NOMO-1 treated with dmso at 0.1 percent for 144 hours (cell line): Measurements from ENCODE around the gene TNFSF8.

Experiments used
- DNase-seq: peaks from one replicate; lab custom pipeline; 2025; ENCODE audit not compliant: unreplicated experiment; lab: John Stamatoyannopoulos, UW

Gene TNFSF8

DNA sequence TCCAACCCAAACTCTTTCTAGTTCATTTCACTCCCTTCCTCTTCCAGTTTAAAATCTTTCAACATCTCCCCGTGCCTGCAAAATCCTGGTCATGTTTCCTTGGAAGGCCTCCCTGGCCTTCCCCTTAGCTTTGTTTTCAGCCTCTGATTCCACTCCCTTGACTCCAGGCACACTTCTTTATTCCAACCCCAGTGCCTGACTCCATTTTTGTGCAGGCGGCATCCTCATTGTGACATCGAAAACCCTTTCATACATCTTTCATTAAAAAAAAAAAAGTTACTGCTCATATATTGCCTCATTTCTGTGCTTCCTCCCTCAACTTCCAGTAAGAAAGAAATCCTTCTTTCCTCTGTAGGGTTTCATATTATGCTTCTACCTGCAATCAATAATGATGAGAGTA lies 7.1 kb upstream of the TNFSF8 start:
- DNase-seq: no peak

DNA sequence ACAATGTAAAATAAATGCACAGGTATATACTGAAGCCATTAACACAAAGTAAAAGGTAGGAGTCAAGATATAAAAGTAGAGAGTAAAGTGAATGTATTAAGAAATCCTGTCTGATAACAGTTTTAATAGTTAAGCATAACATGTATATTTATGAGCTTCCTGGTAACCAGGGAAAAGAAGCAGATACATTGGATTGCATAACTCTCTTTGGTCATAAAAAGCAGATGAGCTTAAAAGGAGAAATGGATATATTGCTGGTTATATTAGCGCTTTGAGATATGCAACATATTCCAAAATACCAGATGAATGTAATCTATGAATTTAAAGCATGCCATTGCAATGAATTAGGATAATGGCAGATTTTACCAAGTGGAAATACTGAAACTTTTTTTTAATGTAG lies 6.2 kb upstream of the TNFSF8 start:
- DNase-seq: peak; percentile 11

DNA sequence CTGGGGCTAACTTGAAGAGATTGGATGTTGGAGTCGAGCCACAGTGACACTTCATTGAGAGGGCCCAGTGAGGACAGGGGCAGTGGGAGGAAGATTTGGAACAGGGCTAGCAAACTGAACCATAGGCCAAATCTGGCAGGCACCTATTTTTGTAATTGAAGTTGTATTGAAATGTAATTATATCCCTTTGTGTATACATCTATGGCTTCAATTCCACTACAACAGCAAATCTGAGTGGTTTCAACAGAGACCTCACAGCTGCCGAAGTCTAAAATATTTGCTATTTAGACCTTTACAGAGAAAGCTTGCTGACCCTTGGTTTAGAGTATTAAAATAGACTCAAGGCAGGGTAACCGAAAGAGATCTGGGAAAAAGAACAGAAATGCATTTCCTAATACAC lies 4.7 kb upstream of the TNFSF8 start:
- no peak for DNase-seq

DNA sequence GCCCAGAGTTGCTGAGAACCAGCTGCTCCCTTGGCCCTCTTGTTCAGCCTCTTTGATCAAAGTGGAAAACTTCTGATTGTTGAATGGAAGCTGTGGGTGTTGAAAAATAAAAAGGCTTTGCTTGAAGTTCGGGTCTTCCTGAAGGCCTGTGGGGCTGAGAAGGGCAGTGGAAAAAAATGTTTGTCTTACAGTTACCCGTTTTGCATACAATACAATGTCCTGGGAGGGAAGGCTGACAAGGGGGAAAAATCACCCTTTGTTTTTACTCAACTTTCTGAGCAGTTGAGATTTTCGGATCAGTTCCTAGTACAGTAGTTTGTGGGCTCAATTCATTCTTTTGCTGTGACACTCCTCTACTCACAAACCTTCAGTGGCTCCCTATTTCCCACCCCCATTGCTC lies 2.1 kb upstream of the TNFSF8 start:
- no peak for DNase-seq

DNA sequence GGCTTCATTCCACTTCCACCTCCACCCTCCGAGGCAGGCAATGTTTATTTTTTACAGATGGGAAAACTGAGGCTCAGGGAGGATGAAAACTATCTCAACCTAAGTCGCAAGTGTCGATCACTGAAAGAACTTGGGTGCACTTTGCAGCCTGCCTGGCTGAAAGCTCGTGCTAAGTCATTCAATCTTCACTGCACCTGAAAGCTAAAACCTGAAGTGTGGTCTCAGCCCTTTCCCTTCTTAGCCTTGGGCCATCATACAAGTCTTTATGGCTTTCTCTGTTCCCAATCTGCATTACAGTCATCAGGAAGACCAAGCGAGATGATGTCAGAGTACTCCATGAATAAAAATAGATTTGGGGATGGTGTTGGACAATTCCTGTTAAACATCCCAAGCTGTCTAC lies 1.0 kb upstream of the TNFSF8 start:
- DNase-seq: no peak

DNA sequence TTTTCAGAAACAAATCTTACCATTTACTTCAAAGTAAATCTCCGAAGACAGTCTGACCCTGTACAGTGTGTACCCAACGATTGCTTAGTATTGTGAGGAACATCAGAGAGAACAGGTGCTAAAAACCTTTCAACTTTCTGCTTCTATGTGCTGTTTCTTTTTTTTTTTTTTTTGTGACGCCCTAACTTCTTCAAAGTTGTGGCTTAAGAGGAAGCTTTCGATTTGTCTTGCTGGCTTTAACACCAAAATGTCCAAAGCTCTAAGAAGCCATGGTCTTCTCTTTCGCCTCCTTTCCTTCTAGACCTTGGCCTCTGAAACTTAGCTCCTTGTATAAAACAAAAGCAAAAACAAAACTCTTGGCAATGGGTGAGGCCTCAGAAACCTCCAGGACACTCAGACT lies 1.2 kb downstream of the TNFSF8 start:
- peak; percentile 18 for DNase-seq

DNA sequence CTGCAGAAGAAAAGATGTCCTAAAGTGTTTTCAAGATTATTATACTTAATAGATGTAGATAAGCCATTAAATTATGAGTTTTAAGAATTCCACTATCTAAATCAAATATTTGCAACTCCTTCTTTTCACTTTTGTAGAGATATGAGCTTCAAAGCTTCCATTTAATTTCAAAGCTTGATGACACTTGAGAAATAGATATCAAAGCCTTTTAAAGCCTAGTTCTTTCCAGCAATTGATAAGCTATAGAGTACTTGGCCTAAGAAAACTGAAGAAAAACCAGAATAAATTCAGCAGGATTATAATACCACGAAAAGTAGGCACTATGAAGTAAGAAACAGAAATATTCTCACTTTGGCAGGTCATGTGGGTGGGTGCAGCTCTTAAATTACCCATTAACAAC lies 1.7 kb downstream of the TNFSF8 start:
- no peak for DNase-seq

DNA sequence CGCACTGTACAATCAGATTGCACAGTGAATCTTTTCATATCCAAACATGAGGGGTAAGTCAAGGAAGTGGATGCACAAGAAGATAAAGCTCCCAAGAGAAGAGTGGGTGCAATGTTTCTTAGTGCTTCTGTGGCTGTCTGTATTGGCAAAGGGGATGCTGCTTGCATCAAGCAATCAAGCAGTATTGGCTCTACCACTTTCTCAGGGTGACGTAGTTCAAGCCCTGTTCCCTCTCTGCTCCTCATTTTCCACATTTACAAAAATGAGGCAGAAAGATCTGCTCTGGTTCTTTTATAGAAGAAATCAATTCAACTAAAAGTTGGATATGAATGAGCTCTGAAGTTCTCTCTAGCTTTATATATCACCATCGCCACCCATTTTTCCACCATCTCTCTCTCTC lies 2.3 kb downstream of the TNFSF8 start:
- no peak for DNase-seq

DNA sequence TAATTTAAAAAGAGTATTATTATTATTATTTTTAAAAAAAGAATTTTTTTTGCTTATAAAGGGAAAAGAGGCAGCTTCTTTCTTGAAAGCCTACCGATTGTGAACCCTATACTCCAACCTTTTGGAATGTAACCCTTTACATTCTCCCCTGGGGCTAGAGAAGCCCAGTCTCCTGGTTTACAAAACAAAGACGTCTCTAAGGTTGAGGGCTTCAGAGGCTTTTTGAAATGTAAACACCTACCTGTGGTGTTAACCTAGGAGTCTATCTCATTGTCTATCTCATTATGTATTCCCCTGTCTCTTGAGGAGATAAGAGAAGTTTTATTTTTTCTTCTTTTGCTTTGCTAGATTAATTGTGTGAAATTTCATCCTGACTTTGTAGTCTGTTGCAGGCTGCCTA lies 4.7 kb downstream of the TNFSF8 start:
- DNase-seq: no peak

DNA sequence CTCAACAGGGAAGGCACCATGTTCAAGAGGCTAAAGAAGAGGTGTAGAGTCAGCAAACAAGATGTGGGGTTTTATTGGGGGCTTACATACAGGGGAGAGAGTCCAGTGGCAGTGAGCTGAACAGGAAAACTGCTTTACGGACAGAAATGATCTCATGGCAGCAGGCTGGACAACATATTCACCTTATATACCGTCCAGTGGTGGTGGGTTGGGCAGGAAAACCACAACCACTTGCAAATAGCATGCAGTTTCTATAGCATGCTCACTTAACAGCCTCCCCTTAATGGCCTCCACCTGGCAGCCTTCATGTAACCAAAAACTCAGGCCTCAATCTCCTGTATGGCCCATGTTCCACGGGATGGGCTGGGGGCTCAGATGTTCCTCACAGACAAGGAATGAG lies 5.4 kb downstream of the TNFSF8 start:
- no peak for DNase-seq

DNA sequence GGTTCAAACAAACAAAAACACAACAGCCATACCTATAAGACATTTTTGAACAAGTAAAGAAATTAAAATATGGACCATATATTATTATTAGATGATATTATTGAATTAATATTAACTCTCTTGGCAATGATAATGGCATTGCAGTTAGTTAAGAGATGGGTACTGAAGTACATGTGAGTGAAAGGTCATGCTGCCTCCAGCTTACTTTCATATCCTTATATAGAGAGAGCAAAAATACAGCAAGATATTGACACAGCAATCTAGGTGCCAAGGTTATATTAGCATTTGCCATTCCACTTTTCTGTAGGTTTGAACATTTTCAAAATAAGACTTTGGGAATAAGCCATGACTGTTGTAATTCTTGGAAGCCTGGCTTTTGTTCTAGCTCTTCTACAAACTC lies 6.1 kb downstream of the TNFSF8 start:
- DNase-seq: no peak

DNA sequence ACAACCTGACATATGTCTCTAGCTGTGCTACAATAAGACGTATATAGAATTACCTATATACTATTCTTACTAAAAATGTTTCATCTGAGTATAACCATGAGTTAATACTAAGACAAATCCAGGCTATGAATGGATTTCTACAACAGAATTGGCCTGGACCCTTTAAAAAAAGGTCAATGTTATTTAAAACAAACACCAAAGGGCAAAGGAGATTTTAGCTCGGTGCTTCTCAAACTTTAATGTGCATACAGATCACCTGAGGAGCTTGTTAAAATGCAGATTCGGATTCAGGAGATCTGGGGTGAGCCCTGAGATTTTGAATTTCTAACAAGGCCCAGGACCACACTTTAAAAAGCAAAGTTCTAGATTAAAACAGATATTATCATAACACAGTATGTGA lies 6.5 kb downstream of the TNFSF8 start:
- DNase-seq: no peak

DNA sequence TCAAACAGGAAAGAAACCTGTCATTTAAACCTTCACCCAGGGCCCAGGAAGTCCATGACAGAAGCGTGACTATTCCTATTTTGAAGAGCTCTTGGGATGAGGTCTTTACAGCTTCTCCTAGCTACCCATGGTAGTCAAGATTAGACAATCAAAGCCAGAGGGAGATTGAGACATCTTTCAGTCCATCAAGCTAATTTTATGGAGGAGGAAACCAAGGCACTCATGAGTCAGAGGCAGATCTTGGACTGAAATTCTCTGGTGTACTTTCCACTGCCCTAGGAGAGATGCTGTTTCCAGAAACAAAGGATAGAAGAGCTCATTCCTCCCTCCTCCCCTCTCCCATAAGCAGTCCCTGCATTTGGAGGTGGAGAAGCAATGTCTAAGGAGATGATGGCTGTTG lies 9.2 kb downstream of the TNFSF8 start:
- no peak for DNase-seq

DNA sequence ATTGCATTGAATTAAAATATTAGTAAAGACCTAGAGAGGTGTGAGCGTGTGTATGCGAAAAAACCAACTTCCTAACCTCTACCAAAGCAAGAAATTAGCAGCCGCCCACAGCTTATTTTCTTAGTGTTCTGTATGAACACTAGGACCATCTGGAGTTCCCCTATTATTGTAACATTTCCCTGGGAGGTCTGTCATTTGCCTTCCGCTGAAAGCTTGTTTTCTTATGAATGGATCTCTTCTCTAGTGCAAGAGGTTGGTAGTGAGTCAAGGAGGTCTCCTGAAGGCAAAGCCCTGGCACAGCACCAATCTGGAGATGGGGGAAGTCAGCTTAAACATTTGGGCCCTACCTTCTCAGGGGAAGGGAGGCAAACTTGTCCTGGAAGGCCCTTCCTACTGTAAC lies 10.8 kb downstream of the TNFSF8 start:
- DNase-seq: no peak

DNA sequence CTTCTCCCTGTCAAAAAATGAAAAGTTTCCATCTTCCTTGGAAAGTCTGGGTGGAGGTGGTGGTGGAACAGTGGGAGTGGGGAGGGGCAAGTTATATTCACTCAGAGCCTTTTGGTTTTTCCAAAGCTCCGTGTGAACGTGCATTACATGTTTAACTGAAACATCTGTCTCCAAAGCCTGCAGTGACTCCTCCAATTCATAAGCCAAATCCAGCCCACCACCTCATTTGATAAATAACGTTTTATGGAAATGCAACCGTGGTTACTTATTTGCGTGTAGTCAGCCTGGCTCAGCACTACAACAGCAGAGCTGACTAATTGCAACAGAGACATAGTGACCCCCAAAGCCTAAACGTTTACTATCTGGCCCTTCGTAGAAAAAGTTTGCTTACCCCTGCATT lies 13.9 kb downstream of the TNFSF8 start:
- DNase-seq: no peak

DNA sequence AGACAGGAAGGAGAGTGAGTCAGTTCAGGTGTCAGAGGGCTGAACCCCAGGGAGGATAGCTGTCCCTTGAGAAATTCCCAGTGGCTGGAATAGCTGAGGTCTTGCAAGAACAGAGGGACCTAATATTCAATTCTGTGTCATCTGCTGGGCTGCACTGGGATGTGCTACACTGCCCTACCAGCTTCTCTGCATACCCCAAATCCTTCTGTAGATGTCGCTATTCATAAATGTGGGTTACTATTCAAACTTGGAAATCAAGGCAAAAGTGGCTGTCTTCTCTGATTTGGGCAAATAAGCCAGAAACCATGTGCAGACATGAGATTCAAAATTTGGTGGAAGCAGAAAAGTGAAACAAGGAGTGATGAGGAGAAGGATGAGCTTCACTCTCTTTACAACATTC lies 16.3 kb downstream of the TNFSF8 start:
- no peak for DNase-seq

DNA sequence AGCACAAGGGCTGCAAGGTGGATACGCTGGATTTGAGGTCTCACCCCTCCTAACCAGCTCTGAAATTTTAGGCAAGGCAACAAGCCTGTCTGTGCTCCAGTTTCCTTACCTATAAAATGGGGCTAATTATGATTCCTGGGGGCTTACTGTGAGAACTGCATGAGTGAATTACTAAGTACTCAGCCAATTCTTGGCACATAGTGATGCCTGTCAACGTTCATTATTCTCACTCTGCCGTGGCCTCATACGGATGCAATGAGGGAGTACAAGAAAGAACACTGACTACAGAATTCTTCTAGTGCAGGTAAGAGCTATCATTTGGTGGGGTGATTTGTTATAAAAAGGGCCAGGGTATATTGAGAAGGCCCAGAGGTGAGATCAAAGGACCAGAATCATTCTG lies 16.7 kb downstream of the TNFSF8 start:
- DNase-seq: no peak

DNA sequence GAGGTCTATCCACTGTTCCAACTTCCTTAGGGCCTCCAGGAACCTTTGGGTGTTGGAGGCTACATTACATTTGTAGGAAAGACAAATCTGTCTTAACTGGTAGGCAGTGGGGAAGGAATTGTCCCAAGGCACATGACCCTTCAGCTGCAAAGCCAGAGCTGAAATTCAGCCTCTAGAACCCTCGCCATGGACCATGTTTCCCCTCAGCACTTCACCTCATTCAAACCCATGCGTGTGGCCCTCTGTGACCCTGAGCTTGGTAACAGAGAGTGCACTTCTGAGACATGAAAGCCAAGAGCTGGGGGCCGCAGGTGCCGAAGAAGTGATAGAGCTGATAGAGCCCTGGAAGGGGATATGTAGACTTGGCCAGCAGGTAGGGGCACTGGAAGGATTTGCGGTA lies 17.2 kb downstream of the TNFSF8 start:
- DNase-seq: no peak

DNA sequence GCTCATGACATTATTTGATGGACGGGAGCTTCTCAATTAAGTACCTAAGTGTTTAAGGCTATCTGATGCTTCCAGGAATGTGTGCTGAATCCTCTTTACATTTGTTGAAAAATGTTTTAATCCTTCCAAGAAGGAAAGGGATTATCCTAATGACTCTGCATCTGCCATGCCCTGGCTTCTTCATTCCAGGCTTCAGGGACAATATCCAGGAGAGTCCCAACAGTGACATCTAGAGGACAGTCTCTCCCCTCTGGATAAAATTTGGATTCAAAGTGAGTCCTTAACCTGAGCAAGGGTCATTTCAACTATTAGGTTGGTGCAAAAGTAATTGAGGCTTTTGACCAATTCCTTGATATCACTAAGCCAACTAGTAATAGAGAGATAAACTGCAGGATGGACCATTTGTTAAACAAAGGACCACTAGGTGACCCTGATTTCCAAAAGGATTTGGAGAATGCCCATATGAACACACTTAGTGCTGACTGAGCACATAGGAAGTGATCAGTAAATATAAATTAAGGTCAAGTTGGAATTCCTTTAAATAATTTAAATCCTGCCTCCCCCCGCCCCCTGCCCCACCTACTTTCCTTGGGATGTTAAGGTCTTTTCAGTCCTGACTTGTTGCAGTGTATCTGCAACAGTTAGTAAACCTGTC lies 19.1 kb downstream of the TNFSF8 start:
- no peak for DNase-seq

DNA sequence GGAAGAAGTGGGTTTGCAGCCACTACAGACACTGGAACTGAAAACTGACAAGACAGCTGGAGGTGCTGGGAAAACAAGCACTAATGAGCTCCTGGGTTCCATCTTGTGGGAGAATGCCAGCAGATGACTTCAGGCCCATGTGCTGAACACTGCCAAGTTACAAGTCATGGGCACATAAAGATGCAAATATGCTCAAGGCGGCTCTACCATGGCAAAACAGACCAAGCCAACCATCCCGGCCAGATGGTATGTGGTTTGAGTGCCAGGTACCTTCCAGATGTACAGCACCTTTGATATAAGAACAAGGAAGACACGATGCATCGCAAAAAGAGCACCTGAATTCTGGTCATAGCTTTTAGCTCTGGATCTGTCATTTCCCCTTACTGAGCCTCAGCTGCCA lies 19.9 kb downstream of the TNFSF8 start:
- no peak for DNase-seq

DNA sequence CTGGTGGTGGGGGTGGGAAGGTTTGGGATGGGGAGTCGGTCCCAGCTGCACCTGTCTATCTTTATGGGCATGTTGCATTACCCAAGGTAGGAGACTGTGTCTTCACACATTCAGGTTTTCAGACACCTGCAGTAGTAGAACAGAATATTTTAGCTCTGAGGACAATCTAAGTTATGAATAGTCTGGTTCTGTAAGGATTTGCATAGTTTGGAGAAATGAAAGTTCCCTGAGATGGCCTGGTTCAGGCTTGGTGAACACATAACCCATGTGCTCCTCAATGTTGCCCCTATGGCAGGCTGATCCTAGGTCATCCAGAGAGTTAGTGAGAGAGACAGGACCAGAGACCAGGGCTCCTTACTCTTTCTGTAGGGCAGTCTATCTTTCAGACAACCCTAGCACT lies 20.7 kb downstream of the TNFSF8 start:
- no peak for DNase-seq

DNA sequence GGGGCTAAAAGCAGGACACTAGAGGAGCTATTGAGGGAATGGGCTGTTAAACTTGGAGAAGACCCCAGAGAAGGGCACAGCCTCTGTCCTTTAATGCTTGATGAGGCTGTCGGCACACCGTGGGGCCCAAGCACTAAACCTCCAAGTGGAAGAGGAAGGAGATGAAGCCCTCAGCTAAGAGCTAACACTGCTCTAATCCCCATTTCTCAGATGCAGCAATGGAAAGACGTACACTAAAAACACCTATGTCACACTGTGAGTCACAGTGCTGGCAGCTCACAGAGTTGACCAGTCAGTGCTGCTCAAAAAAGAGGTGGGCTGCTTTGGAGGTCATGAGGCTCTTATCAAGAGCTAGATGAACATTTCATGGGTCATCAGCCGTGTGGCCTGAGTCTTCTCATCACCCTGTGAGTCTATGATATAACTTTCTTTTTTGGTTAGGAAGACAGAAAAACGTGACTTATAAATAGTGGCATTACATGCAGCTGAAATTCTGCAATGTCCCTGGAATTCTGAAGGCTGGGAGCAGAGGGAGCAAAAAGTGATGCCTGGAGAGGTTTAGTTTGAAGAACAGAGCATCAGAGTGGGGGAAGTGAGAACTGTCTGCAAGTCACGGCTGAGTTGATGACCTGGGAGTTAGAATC lies 21.5 kb downstream of the TNFSF8 start:
- DNase-seq: no peak

DNA sequence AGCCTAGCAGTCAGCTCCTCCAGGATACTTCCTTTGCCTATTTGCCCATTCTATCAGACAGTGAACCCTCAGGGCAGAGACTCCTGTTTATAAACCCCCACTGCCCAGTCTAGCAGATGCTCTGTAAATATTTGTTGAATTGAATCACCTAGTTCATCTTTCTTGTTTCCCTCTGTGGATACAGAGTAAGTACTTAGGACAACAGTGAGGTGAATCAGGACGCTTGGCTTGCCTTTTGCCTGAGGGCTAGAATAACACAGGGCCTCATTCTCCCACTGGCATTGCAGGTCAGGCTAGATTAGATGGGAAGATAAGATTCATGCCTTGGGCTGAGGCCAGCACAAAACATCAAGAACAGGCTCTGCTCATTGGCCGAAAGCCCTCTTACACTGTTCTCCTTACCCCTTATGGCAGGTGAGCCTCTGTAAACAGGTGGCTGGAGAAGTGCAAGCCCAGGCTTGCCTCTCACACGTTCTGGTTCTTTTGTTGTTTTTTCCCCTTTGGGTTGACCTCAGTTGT lies 22.2 kb downstream of the TNFSF8 start:
- no peak for DNase-seq
